HepG2 (cell line): ENCODE data around the gene MIF. TPM values are rescaled to one million over a fixed set of nuclear protein-coding genes. Genes with fewer than 3 reads are reported as not detected.
A peak's percentile ranks its signal among the peaks of the same experiment; 100 is the strongest.

Experiments
- HOXA9 ChIP-seq: sonication (generic); formaldehyde crosslinking; IDR thresholded peaks from 2 replicates; pipeline ENCODE4 v1.8.1; 2022; ENCODE audit warnings: missing genetic modification reagents, mild to moderate bottlenecking, moderate library complexity, borderline replicate concordance
- KLF9 ChIP-seq: IDR thresholded peaks from 2 replicates; pipeline ENCODE4 v1.6.1; 2016; ENCODE audit warnings: low read depth
- PHB2 ChIP-seq: fragments of 450-650 bp; IDR thresholded peaks from 2 replicates; pipeline ENCODE4 v1.6.1; 2018; ENCODE audit not compliant: partially characterized antibody
- POGZ ChIP-seq: sonication (generic); formaldehyde crosslinking; IDR thresholded peaks from 2 replicates; pipeline ENCODE4 v1.4.0; 2020; ENCODE audit warnings: mild to moderate bottlenecking, missing genetic modification reagents
- SP2 ChIP-seq: sonication (generic); formaldehyde crosslinking; IDR thresholded peaks from 2 replicates; pipeline ENCODE4 v1.5.1; 2020; ENCODE audit warnings: mild to moderate bottlenecking, missing genetic modification reagents
- ZNF121 ChIP-seq: sonication (generic); formaldehyde crosslinking; IDR thresholded peaks from 2 replicates; pipeline ENCODE4 v1.5.0; 2020; ENCODE audit warnings: mild to moderate bottlenecking, missing genetic modification reagents
- ZNF510 ChIP-seq: sonication (generic); formaldehyde crosslinking; IDR thresholded peaks from 2 replicates; pipeline ENCODE4 v1.4.0; 2020; ENCODE audit warnings: low read depth, mild to moderate bottlenecking, missing genetic modification reagents
- ZNF550 ChIP-seq: sonication (generic); formaldehyde crosslinking; IDR thresholded peaks from 2 replicates; pipeline ENCODE4 v1.4.0; 2020; ENCODE audit warnings: mild to moderate bottlenecking, missing genetic modification reagents, borderline replicate concordance
- ZNF746 ChIP-seq: sonication (generic); formaldehyde crosslinking; IDR thresholded peaks from 2 replicates; pipeline ENCODE4 v1.8.0; 2022; ENCODE audit warnings: mild to moderate bottlenecking, missing genetic modification reagents
- polyA plus RNA-seq, 8 experiments: library from polyadenylated mRNA; depleted of rRNA in 3 of 8; stranded (reverse) in 7 of 8; unstranded in 1 of 8; fragments of >200 nt; fragmentation: Illumina TruSeq in 4 of 8; extraction: Trizol in 4 of 8; gene quantifications; 2 replicates each; pipeline versions ENCODE4 v1.2.1 to v1.2.3, GENCODE V29; 2011 to 2016; ENCODE audit warnings: low read depth in 4 of 8, missing spikeins in 1 of 8, mixed read lengths in 1 of 8; ENCODE audit not compliant: insufficient read depth in 1 of 8
- total RNA-seq, 5 experiments: library from RNA; depleted of rRNA; stranded (reverse); fragments of >200 nt; fragmentation: Illumina TruSeq; extraction: Trizol; gene quantifications; 2 replicates each; pipeline ENCODE4 v1.2.3, GENCODE V29; 2016; ENCODE audit warnings: low read depth in 1 of 5
- TF ChIP-seq, protein P1 (sequence below): sonication (generic); formaldehyde crosslinking; IDR thresholded peaks from 2 replicates; pipeline ENCODE4 v1.8.1; 2022; ENCODE audit warnings: low read depth, mild to moderate bottlenecking, missing genetic modification reagents
- TF ChIP-seq, protein P2 (sequence below): sonication (generic); formaldehyde crosslinking; IDR thresholded peaks from 2 replicates; pipeline ENCODE4 v1.4.0; 2020; ENCODE audit warnings: missing genetic modification reagents
- TF ChIP-seq, protein P3 (sequence below): sonication (generic); formaldehyde crosslinking; IDR thresholded peaks from 2 replicates; pipeline ENCODE4 v1.4.0; 2020; ENCODE audit warnings: missing genetic modification reagents, mild to moderate bottlenecking, borderline replicate concordance
- TF ChIP-seq, protein P4 (sequence below): sonication (generic); formaldehyde crosslinking; conservative IDR thresholded peaks from 2 replicates; pipeline ENCODE4 v1.8.0; 2022; ENCODE audit warnings: missing genetic modification reagents

MIF gene
- total and polyA plus RNA-seq, 2 of the 13 experiments (the other 11 are each of a cell fraction or from before 2014, with no cell fraction given), result 634 to 675 TPM

DNA sequence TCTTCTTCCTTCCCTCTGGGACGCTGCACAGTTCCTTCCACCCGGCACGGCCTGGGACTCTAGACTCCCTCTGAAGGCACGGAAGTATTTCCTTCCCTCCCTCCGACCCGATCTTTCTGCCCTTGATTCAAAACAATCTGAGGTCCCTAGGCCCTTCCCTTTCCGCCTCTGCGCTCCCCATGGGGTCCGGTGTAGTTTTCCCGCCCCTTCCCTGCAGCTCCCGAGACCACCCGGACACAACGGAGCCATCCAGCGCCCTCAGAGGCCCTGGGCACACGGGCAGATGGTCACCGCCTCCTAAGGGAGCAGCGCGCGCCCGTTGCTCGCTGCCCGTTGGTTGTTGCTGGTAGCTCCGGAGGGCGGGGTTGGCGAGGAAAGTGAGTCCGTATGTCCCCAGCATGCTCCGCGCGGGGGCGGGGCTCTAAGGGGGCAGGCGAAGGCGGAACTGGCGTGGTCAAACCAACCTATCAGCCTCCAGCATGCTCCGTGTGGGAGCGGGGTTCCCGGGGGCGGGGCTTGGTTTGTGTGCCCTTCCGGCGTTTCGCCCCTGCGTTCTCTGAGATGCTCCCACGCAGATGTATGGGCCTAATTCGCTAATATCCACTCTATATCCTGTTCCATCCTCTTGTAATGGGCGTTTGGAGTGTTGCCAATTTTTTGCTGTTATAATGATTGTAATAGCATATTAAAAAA is 19.6 kb downstream of the MIF start (continued):
- TF ChIP-seq, protein P1, sequence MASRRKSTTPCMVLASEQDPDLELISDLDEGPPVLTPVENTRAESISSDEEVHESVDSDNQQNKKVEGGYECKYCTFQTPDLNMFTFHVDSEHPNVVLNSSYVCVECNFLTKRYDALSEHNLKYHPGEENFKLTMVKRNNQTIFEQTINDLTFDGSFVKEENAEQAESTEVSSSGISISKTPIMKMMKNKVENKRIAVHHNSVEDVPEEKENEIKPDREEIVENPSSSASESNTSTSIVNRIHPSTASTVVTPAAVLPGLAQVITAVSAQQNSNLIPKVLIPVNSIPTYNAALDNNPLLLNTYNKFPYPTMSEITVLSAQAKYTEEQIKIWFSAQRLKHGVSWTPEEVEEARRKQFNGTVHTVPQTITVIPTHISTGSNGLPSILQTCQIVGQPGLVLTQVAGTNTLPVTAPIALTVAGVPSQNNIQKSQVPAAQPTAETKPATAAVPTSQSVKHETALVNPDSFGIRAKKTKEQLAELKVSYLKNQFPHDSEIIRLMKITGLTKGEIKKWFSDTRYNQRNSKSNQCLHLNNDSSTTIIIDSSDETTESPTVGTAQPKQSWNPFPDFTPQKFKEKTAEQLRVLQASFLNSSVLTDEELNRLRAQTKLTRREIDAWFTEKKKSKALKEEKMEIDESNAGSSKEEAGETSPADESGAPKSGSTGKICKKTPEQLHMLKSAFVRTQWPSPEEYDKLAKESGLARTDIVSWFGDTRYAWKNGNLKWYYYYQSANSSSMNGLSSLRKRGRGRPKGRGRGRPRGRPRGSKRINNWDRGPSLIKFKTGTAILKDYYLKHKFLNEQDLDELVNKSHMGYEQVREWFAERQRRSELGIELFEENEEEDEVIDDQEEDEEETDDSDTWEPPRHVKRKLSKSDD (CRISPR knock-in tag), result 0 out of 2 replicates have a peak, but pooled peaks have one; percentile 45
- no peak for TF ChIP-seq ZNF510 (CRISPR knock-in tag)
- TF ChIP-seq POGZ (CRISPR knock-in tag), result peak; percentile 64; the same call in 1 of the 2 replicates
- TF ChIP-seq PHB2, result no peak
- TF ChIP-seq ZNF746 (CRISPR knock-in tag), result peak; percentile 65; the same call in 1 of the 2 replicates
- TF ChIP-seq, protein P2, sequence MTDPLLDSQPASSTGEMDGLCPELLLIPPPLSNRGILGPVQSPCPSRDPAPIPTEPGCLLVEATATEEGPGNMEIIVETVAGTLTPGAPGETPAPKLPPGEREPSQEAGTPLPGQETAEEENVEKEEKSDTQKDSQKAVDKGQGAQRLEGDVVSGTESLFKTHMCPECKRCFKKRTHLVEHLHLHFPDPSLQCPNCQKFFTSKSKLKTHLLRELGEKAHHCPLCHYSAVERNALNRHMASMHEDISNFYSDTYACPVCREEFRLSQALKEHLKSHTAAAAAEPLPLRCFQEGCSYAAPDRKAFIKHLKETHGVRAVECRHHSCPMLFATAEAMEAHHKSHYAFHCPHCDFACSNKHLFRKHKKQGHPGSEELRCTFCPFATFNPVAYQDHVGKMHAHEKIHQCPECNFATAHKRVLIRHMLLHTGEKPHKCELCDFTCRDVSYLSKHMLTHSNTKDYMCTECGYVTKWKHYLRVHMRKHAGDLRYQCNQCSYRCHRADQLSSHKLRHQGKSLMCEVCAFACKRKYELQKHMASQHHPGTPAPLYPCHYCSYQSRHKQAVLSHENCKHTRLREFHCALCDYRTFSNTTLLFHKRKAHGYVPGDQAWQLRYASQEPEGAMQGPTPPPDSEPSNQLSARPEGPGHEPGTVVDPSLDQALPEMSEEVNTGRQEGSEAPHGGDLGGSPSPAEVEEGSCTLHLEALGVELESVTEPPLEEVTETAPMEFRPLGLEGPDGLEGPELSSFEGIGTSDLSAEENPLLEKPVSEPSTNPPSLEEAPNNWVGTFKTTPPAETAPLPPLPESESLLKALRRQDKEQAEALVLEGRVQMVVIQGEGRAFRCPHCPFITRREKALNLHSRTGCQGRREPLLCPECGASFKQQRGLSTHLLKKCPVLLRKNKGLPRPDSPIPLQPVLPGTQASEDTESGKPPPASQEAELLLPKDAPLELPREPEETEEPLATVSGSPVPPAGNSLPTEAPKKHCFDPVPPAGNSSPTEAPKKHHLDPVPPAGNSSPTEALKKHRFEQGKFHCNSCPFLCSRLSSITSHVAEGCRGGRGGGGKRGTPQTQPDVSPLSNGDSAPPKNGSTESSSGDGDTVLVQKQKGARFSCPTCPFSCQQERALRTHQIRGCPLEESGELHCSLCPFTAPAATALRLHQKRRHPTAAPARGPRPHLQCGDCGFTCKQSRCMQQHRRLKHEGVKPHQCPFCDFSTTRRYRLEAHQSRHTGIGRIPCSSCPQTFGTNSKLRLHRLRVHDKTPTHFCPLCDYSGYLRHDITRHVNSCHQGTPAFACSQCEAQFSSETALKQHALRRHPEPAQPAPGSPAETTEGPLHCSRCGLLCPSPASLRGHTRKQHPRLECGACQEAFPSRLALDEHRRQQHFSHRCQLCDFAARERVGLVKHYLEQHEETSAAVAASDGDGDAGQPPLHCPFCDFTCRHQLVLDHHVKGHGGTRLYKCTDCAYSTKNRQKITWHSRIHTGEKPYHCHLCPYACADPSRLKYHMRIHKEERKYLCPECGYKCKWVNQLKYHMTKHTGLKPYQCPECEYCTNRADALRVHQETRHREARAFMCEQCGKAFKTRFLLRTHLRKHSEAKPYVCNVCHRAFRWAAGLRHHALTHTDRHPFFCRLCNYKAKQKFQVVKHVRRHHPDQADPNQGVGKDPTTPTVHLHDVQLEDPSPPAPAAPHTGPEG, result no peak
- TF ChIP-seq HOXA9 (CRISPR knock-in tag), result no peak
- TF ChIP-seq KLF9, result 0 out of 2 replicates have a peak, but pooled peaks have one; percentile 57
- TF ChIP-seq SP2 (CRISPR knock-in tag), result peak; percentile 80
- no peak for TF ChIP-seq ZNF550
- TF ChIP-seq ZNF121, result no peak
- TF ChIP-seq, protein P3, sequence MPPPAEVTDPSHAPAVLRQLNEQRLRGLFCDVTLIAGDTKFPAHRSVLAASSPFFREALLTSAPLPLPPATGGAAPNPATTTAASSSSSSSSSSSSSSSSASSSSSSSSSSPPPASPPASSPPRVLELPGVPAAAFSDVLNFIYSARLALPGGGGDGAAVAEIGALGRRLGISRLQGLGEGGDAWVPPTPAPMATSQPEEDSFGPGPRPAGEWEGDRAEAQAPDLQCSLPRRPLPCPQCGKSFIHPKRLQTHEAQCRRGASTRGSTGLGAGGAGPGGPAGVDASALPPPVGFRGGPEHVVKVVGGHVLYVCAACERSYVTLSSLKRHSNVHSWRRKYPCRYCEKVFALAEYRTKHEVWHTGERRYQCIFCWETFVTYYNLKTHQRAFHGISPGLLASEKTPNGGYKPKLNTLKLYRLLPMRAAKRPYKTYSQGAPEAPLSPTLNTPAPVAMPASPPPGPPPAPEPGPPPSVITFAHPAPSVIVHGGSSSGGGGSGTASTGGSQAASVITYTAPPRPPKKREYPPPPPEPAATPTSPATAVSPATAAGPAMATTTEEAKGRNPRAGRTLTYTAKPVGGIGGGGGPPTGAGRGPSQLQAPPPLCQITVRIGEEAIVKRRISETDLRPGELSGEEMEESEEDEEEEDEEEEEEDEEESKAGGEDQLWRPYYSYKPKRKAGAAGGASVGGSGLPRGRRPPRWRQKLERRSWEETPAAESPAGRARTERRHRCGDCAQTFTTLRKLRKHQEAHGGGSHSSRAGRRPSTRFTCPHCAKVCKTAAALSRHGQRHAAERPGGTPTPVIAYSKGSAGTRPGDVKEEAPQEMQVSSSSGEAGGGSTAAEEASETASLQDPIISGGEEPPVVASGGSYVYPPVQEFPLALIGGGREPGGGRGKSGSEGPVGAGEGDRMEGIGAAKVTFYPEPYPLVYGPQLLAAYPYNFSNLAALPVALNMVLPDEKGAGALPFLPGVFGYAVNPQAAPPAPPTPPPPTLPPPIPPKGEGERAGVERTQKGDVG (CRISPR knock-in tag), result peak; percentile 71; the same call in 1 of the 2 replicates
- TF ChIP-seq, protein P4, sequence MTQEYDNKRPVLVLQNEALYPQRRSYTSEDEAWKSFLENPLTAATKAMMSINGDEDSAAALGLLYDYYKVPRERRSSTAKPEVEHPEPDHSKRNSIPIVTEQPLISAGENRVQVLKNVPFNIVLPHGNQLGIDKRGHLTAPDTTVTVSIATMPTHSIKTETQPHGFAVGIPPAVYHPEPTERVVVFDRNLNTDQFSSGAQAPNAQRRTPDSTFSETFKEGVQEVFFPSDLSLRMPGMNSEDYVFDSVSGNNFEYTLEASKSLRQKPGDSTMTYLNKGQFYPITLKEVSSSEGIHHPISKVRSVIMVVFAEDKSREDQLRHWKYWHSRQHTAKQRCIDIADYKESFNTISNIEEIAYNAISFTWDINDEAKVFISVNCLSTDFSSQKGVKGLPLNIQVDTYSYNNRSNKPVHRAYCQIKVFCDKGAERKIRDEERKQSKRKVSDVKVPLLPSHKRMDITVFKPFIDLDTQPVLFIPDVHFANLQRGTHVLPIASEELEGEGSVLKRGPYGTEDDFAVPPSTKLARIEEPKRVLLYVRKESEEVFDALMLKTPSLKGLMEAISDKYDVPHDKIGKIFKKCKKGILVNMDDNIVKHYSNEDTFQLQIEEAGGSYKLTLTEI (CRISPR knock-in tag), result no peak
